Esophagus mucosa (tissue), 1 donor: ENCODE measurements around the gene OCA2. TPM values are rescaled to one million over a fixed set of nuclear protein-coding genes. Genes with fewer than 3 reads are reported as not detected.

Source experiments
- ATAC-seq: fragments of 200-7000 bp; cut with Tn5 transposase; one replicate; pipeline ENCODE4 v1.9.1; 2020
- total RNA-seq: library from RNA; stranded (reverse); gene quantifications from one replicate; pipeline ENCODE4 v1.2.4, GENCODE V29; 2023
- donor health status: DM: yes; HTN: yes; CAD: no.

The OCA2 gene
- total RNA-seq, 1 donor from 2014 or later = 1.6 TPM

- ATAC-seq = no peak
These were observed 255.0 kb downstream of the OCA2 start for GRCh38 chr15:27844018-27844666.

GRCh38 chr15:27843146-27843545, 256.0 kb downstream of the OCA2 start:
- no peak for ATAC-seq

GRCh38 chr15:27842526-27842925, 256.6 kb downstream of the OCA2 start:
- ATAC-seq = no peak

- ATAC-seq = no peak
These were observed 263.7 kb downstream of the OCA2 start for GRCh38 chr15:27835233-27835939.

- no peak for ATAC-seq
These were observed 264.4 kb downstream of the OCA2 start for GRCh38 chr15:27834684-27835083.

- no peak for ATAC-seq
These were observed 265.1 kb downstream of the OCA2 start for GRCh38 chr15:27833974-27834373.

- no peak for ATAC-seq
These were observed 265.9 kb downstream of the OCA2 start for GRCh38 chr15:27833178-27833577.

- no peak for ATAC-seq
These were observed 266.9 kb downstream of the OCA2 start for GRCh38 chr15:27832237-27832596.

- no peak for ATAC-seq
These were observed 267.5 kb downstream of the OCA2 start for GRCh38 chr15:27831384-27832236.

GRCh38 chr15:27828746-27829145, 270.4 kb downstream of the OCA2 start:
- ATAC-seq = no peak

- no peak for ATAC-seq
These were observed 272.0 kb downstream of the OCA2 start for GRCh38 chr15:27826902-27827714.

GRCh38 chr15:27826411-27826810, 272.7 kb downstream of the OCA2 start:
- no peak for ATAC-seq

GRCh38 chr15:27824841-27825422, 274.2 kb downstream of the OCA2 start:
- no peak for ATAC-seq

- ATAC-seq = no peak
These were observed 277.8 kb downstream of the OCA2 start for GRCh38 chr15:27821273-27821672.

- no peak for ATAC-seq
These were observed 278.4 kb downstream of the OCA2 start for GRCh38 chr15:27820722-27821121.

GRCh38 chr15:27820232-27820631, 278.9 kb downstream of the OCA2 start:
- no peak for ATAC-seq

GRCh38 chr15:27817258-27817657, 281.9 kb downstream of the OCA2 start:
- ATAC-seq = no peak

GRCh38 chr15:27816790-27817189, 282.3 kb downstream of the OCA2 start:
- ATAC-seq = no peak

- ATAC-seq = no peak
These were observed 284.1 kb downstream of the OCA2 start for GRCh38 chr15:27815035-27815434.

- no peak for ATAC-seq
These were observed 286.0 kb downstream of the OCA2 start for GRCh38 chr15:27813139-27813538.

GRCh38 chr15:27808182-27808581, 290.9 kb downstream of the OCA2 start:
- no peak for ATAC-seq

GRCh38 chr15:27807335-27807734, 291.8 kb downstream of the OCA2 start:
- no peak for ATAC-seq
